ENCODE measurements around the gene MLLT1. TPM values are rescaled to one million over a fixed set of nuclear protein-coding genes. Genes with fewer than 3 reads are reported as not detected.

The MLLT1 gene
- total RNA-seq, 1 experiment from 2014 or later = 54.9 TPM

DNA sequence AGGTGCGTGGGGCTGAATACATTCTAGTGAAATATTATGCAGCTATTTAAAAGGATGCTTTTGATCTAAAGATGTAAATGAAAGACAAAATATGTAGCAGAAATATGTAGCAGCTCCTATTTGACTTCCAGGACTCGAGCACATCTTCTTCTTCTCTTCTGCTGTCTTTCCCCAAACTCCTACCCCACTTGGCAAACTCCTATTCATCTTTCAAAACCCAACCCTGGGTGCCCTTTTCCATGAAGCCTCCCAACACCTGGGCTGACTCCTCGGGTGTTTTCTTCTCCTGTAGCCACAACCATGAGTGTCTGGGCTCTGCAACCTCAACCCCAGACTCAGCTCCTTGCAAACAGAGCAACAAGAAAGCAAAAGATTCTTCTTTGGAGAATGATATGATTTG lies 42.5 kb upstream of the MLLT1 start:
- Mint-ChIP-seq H3K36me3 (ENCODE audit: insufficient read depth in 1 of 3, low read depth in 3 of 3) (peaks cover 0 to 5% (median 0%) of the 10 kb centered on the region in 3 experiments; a peak in 2 of 7 replicates), H3K4me1 (no peaks in the 10 kb centered on the region), H3K27ac (no peak overlapping the region), H3K4me3 (no peak overlapping the region), H3K27me3 (ENCODE audit: low read depth) (peaks cover 31% of the 10 kb centered on the region), H3K9me3 (peaks cover 12 to 69% of the 10 kb centered on the region in 2 experiments)
- no peak overlapping the region for H2BK15ac ChIP-seq (ENCODE audit: low read depth, low read length)
- no peaks in the 10 kb centered on the region for H3K23me2 ChIP-seq (ENCODE audit: insufficient read length, low read depth, low read length, poor library complexity, severe bottlenecking)
- no peak overlapping the region for H3K23ac ChIP-seq (ENCODE audit: insufficient read length, low read depth, low read length)
- no peak overlapping the region for H2BK20ac ChIP-seq (ENCODE audit: low read depth, low read length, poor library complexity, severe bottlenecking)
- no peak for DNase-seq
- H3K9ac ChIP-seq (ENCODE audit: extremely low read depth, insufficient read length, low read length) = no peak overlapping the region
- H4K20me1 ChIP-seq (ENCODE audit: control insufficient read depth, insufficient read depth, insufficient read length) = no peaks in the 10 kb centered on the region
- no peak overlapping the region for H3K4ac ChIP-seq (ENCODE audit: low read depth, low read length)
- no peak overlapping the region for H3K27ac ChIP-seq (ENCODE audit: insufficient read length, low read depth, low read length)
- no peak overlapping the region for H2AK5ac ChIP-seq (ENCODE audit: insufficient read length, low read length)
- no peak overlapping the region for H3K4me2 ChIP-seq (ENCODE audit: insufficient read depth, insufficient read length, low read length)
- no peaks in the 10 kb centered on the region for H3K79me1 ChIP-seq (ENCODE audit: insufficient read depth, low read depth, low read length, poor library complexity, severe bottlenecking)
- H2BK12ac ChIP-seq (ENCODE audit: insufficient read length, low read depth, low read length) = no peak overlapping the region
- H3K9me3 ChIP-seq (ENCODE audit: control insufficient read depth, low read depth, low read length) = no peaks in the 10 kb centered on the region
- no CpG with 5 or more reads among the region's 3 CpGs for WGBS (ENCODE audit: extremely low coverage, insufficient read length, low lambda C conversion rate)
- H3K14ac ChIP-seq (ENCODE audit: insufficient read depth, low read length) = no peak overlapping the region
- no peak overlapping the region for H3K56ac ChIP-seq (ENCODE audit: insufficient read length, low read depth, low read length)
- no peaks in the 10 kb centered on the region for H3K27me3 ChIP-seq (ENCODE audit: insufficient read depth, low read length)
- H3K4me1 ChIP-seq (ENCODE audit: insufficient read depth, low read length) = no peaks in the 10 kb centered on the region
- H4K91ac ChIP-seq (ENCODE audit: insufficient read length, low read depth, low read length) = no peak overlapping the region
- H2BK5ac ChIP-seq (ENCODE audit: insufficient read length, low read length) = no peak overlapping the region
- H2AFZ ChIP-seq (ENCODE audit: low read length) = no peak overlapping the region
- H4K5ac ChIP-seq (ENCODE audit: insufficient read length, low read depth, low read length) = no peak overlapping the region
- H3T11ph ChIP-seq (ENCODE audit: low read length) = no peak overlapping the region
- H2BK120ac ChIP-seq (ENCODE audit: low read depth, low read length, poor library complexity, severe bottlenecking) = no peak overlapping the region
- no peaks in the 10 kb centered on the region for H3K79me2 ChIP-seq (ENCODE audit: insufficient read depth, low read length)
- TF ChIP-seq, protein P1, sequence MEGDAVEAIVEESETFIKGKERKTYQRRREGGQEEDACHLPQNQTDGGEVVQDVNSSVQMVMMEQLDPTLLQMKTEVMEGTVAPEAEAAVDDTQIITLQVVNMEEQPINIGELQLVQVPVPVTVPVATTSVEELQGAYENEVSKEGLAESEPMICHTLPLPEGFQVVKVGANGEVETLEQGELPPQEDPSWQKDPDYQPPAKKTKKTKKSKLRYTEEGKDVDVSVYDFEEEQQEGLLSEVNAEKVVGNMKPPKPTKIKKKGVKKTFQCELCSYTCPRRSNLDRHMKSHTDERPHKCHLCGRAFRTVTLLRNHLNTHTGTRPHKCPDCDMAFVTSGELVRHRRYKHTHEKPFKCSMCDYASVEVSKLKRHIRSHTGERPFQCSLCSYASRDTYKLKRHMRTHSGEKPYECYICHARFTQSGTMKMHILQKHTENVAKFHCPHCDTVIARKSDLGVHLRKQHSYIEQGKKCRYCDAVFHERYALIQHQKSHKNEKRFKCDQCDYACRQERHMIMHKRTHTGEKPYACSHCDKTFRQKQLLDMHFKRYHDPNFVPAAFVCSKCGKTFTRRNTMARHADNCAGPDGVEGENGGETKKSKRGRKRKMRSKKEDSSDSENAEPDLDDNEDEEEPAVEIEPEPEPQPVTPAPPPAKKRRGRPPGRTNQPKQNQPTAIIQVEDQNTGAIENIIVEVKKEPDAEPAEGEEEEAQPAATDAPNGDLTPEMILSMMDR (conservative IDR thresholded peaks at IDR 0.05) = no peak
- no peak overlapping the region for H3K18ac ChIP-seq (ENCODE audit: insufficient read length, low read depth, low read length)
- no peak overlapping the region for H4K8ac ChIP-seq (replicated peaks; ENCODE audit: insufficient read length, low read depth, low read length)
